Measurements from ENCODE around the gene SNRNP25.
A peak's percentile ranks its signal among the peaks of the same experiment; 100 is the strongest.
"Not testable (repeated sequence)": the region's sequence is repeated elsewhere in the genome, so short reads cannot be mapped to it uniquely, and the experiment has no call there.

The SNRNP25 gene

GRCh38 chr16:42069-42457 is 11.6 kb upstream of the SNRNP25 start:
- Histone ChIP-seq H3K36me3 (ENCODE audit: control insufficient read depth in 5 of 5, insufficient read depth in 5 of 5, low read length in 5 of 5) (peaks cover 4 to 24% (median 15%) of the 10 kb centered on the region in 5 donors), H3K9me3 (ENCODE audit: control insufficient read depth in 5 of 5, low read length in 5 of 5) (no peaks in the 10 kb centered on the region), H3K27ac (ENCODE audit: low read depth, low read length) (no peak overlapping the region), H3K4me1 (ENCODE audit: control insufficient read depth in 5 of 5, insufficient read depth in 5 of 5, low read length in 5 of 5) (peaks cover 0 to 3% (median 0%) of the 10 kb centered on the region in 5 donors), H3K4me3 (ENCODE audit: low read depth in 1 of 5, low read length in 5 of 5) (peak overlapping the region in 2 of 5 donors; percentile 31 to 38), H3K9ac (ENCODE audit: low read length in 5 of 5) (no peak overlapping the region), H3K27me3 (ENCODE audit: control insufficient read depth in 5 of 5, insufficient read depth in 4 of 5, low read length in 5 of 5) (no peaks in the 10 kb centered on the region)

GRCh38 chr16:42691-43090 is 10.9 kb upstream of the SNRNP25 start:
- Histone ChIP-seq H3K36me3 (ENCODE audit: control insufficient read depth in 5 of 5, insufficient read depth in 5 of 5, low read length in 5 of 5) (peaks cover 4 to 28% (median 17%) of the 10 kb centered on the region in 5 donors), H3K9me3 (ENCODE audit: control insufficient read depth in 5 of 5, low read length in 5 of 5) (no peaks in the 10 kb centered on the region), H3K4me1 (ENCODE audit: control insufficient read depth in 5 of 5, insufficient read depth in 5 of 5, low read length in 5 of 5) (peaks cover 0 to 3% (median 0%) of the 10 kb centered on the region in 5 donors), H3K27ac (ENCODE audit: low read depth, low read length) (no peak overlapping the region), H3K4me3 (ENCODE audit: low read depth in 1 of 5, low read length in 5 of 5) (no peak overlapping the region), H3K27me3 (ENCODE audit: control insufficient read depth in 5 of 5, insufficient read depth in 4 of 5, low read length in 5 of 5) (no peaks in the 10 kb centered on the region), H3K9ac (ENCODE audit: low read length in 5 of 5) (no peak overlapping the region)

- no peaks in the 10 kb centered on the region for H3K27me3 ChIP-seq (ENCODE audit: control insufficient read depth in 5 of 5, insufficient read depth in 4 of 5, low read length in 5 of 5)
- H3K4me1 ChIP-seq (ENCODE audit: control insufficient read depth in 5 of 5, insufficient read depth in 5 of 5, low read length in 5 of 5), result peaks cover 0 to 3% (median 0%) of the 10 kb centered on the region in 5 donors
- H3K27ac ChIP-seq (ENCODE audit: low read depth, low read length), result no peak overlapping the region
- peaks cover 4 to 28% (median 17%) of the 10 kb centered on the region in 5 donors for H3K36me3 ChIP-seq (ENCODE audit: control insufficient read depth in 5 of 5, insufficient read depth in 5 of 5, low read length in 5 of 5)
- H3K9ac ChIP-seq (ENCODE audit: low read length in 5 of 5), result no peak overlapping the region
- no peak overlapping the region for H3K4me3 ChIP-seq (ENCODE audit: low read depth in 1 of 5, low read length in 5 of 5)
- no peaks in the 10 kb centered on the region for H3K9me3 ChIP-seq (ENCODE audit: control insufficient read depth in 5 of 5, low read length in 5 of 5)
Measured at GRCh38 chr16:43294-43693, 10.3 kb upstream of the SNRNP25 start.

- no peak overlapping the region for H3K4me3 ChIP-seq (ENCODE audit: low read depth in 1 of 5, low read length in 5 of 5)
- H3K9ac ChIP-seq (ENCODE audit: low read length in 5 of 5), result no peak overlapping the region
- H3K4me1 ChIP-seq (ENCODE audit: control insufficient read depth in 5 of 5, insufficient read depth in 5 of 5, low read length in 5 of 5), result peaks cover 0 to 3% (median 0%) of the 10 kb centered on the region in 5 donors
- peaks cover 4 to 28% (median 17%) of the 10 kb centered on the region in 5 donors for H3K36me3 ChIP-seq (ENCODE audit: control insufficient read depth in 5 of 5, insufficient read depth in 5 of 5, low read length in 5 of 5)
- H3K27ac ChIP-seq (ENCODE audit: low read depth, low read length), result no peak overlapping the region
- H3K27me3 ChIP-seq (ENCODE audit: control insufficient read depth in 5 of 5, insufficient read depth in 4 of 5, low read length in 5 of 5), result no peaks in the 10 kb centered on the region
- no peaks in the 10 kb centered on the region for H3K9me3 ChIP-seq (ENCODE audit: control insufficient read depth in 5 of 5, low read length in 5 of 5)
Measured at GRCh38 chr16:44655-45054, 9.0 kb upstream of the SNRNP25 start.

GRCh38 chr16:45454-45853 is 8.2 kb upstream of the SNRNP25 start:
- no peaks in the 10 kb centered on the region for H3K27me3 ChIP-seq (ENCODE audit: control insufficient read depth in 5 of 5, insufficient read depth in 4 of 5, low read length in 5 of 5)
- peaks cover 4 to 32% (median 17%) of the 10 kb centered on the region in 5 donors for H3K36me3 ChIP-seq (ENCODE audit: control insufficient read depth in 5 of 5, insufficient read depth in 5 of 5, low read length in 5 of 5)
- no peak overlapping the region for H3K27ac ChIP-seq (ENCODE audit: low read depth, low read length)
- peaks cover 0 to 3% (median 0%) of the 10 kb centered on the region in 5 donors for H3K4me1 ChIP-seq (ENCODE audit: control insufficient read depth in 5 of 5, insufficient read depth in 5 of 5, low read length in 5 of 5)
- no peak overlapping the region for H3K9ac ChIP-seq (ENCODE audit: low read length in 5 of 5)
- no peak overlapping the region for H3K4me3 ChIP-seq (ENCODE audit: low read depth in 1 of 5, low read length in 5 of 5)
- no peaks in the 10 kb centered on the region for H3K9me3 ChIP-seq (ENCODE audit: control insufficient read depth in 5 of 5, low read length in 5 of 5)

GRCh38 chr16:46510-46909 is 7.1 kb upstream of the SNRNP25 start:
- H3K27ac ChIP-seq (ENCODE audit: low read depth, low read length); H3K27me3 ChIP-seq (ENCODE audit: control insufficient read depth in 5 of 5, insufficient read depth in 4 of 5, low read length in 5 of 5); H3K9me3 ChIP-seq (ENCODE audit: control insufficient read depth in 5 of 5, low read length in 5 of 5); H3K4me3 ChIP-seq (ENCODE audit: low read depth in 1 of 5, low read length in 5 of 5); H3K9ac ChIP-seq (ENCODE audit: low read length in 5 of 5); H3K4me1 ChIP-seq (ENCODE audit: control insufficient read depth in 5 of 5, insufficient read depth in 5 of 5, low read length in 5 of 5): not testable (repeated sequence)
- peaks cover 4 to 36% (median 17%) of the 10 kb centered on the region in 5 donors for H3K36me3 ChIP-seq (ENCODE audit: control insufficient read depth in 5 of 5, insufficient read depth in 5 of 5, low read length in 5 of 5)

GRCh38 chr16:47234-47633 is 6.4 kb upstream of the SNRNP25 start:
- peaks cover 0 to under 1% (median 0%) of the 10 kb centered on the region in 5 donors for H3K4me1 ChIP-seq (ENCODE audit: control insufficient read depth in 5 of 5, insufficient read depth in 5 of 5, low read length in 5 of 5)
- H3K36me3 ChIP-seq (ENCODE audit: control insufficient read depth in 5 of 5, insufficient read depth in 5 of 5, low read length in 5 of 5), result peaks cover 4 to 36% (median 17%) of the 10 kb centered on the region in 5 donors
- H3K27me3 ChIP-seq (ENCODE audit: control insufficient read depth in 5 of 5, insufficient read depth in 4 of 5, low read length in 5 of 5), result no peaks in the 10 kb centered on the region
- no peak overlapping the region for H3K9ac ChIP-seq (ENCODE audit: low read length in 5 of 5)
- no peak overlapping the region for H3K4me3 ChIP-seq (ENCODE audit: low read depth in 1 of 5, low read length in 5 of 5)
- H3K27ac ChIP-seq (ENCODE audit: low read depth, low read length), result no peak overlapping the region
- no peaks in the 10 kb centered on the region for H3K9me3 ChIP-seq (ENCODE audit: control insufficient read depth in 5 of 5, low read length in 5 of 5)

GRCh38 chr16:50769-51591 is 2.6 kb upstream of the SNRNP25 start:
- Histone ChIP-seq H3K9me3 (ENCODE audit: control insufficient read depth in 5 of 5, low read length in 5 of 5) (no peaks in the 10 kb centered on the region), H3K36me3 (ENCODE audit: control insufficient read depth in 5 of 5, insufficient read depth in 5 of 5, low read length in 5 of 5) (peaks cover 4 to 26% (median 10%) of the 10 kb centered on the region in 5 donors), H3K27me3 (ENCODE audit: control insufficient read depth in 5 of 5, insufficient read depth in 4 of 5, low read length in 5 of 5) (no peaks in the 10 kb centered on the region), H3K27ac (ENCODE audit: low read depth, low read length) (no peak overlapping the region), H3K9ac (ENCODE audit: low read length in 5 of 5) (no peak overlapping the region), H3K4me3 (ENCODE audit: low read depth in 1 of 5, low read length in 5 of 5) (no peak overlapping the region), H3K4me1 (ENCODE audit: control insufficient read depth in 5 of 5, insufficient read depth in 5 of 5, low read length in 5 of 5) (peaks cover 0 to 19% (median 17%) of the 10 kb centered on the region in 5 donors)

GRCh38 chr16:54237-54581 is 581 bp downstream of the SNRNP25 start:
- Histone ChIP-seq H3K27ac (ENCODE audit: low read depth, low read length) (no peak overlapping the region), H3K36me3 (ENCODE audit: control insufficient read depth in 5 of 5, insufficient read depth in 5 of 5, low read length in 5 of 5) (peaks cover 0 to 47% (median 37%) of the 10 kb centered on the region in 5 donors), H3K4me3 (ENCODE audit: low read depth in 1 of 5, low read length in 5 of 5) (peak overlapping the region; percentile 23 to 92 (median 83)), H3K9me3 (ENCODE audit: control insufficient read depth in 5 of 5, low read length in 5 of 5) (no peaks in the 10 kb centered on the region), H3K9ac (ENCODE audit: low read length in 5 of 5) (peak overlapping the region in 4 of 5 donors; percentile 80 to 88 (median 81)), H3K27me3 (ENCODE audit: control insufficient read depth in 5 of 5, insufficient read depth in 4 of 5, low read length in 5 of 5) (no peaks in the 10 kb centered on the region), H3K4me1 (ENCODE audit: control insufficient read depth in 5 of 5, insufficient read depth in 5 of 5, low read length in 5 of 5) (peaks cover 0 to 19% (median 18%) of the 10 kb centered on the region in 5 donors)

- Histone ChIP-seq H3K4me1 (ENCODE audit: control insufficient read depth in 5 of 5, insufficient read depth in 5 of 5, low read length in 5 of 5) (peaks cover 0 to 19% (median 18%) of the 10 kb centered on the region in 5 donors), H3K36me3 (ENCODE audit: control insufficient read depth in 5 of 5, insufficient read depth in 5 of 5, low read length in 5 of 5) (peaks cover 0 to 56% (median 52%) of the 10 kb centered on the region in 5 donors), H3K27me3 (ENCODE audit: control insufficient read depth in 5 of 5, insufficient read depth in 4 of 5, low read length in 5 of 5) (no peaks in the 10 kb centered on the region), H3K9ac (ENCODE audit: low read length in 5 of 5) (no peak overlapping the region), H3K27ac (ENCODE audit: low read depth, low read length) (no peak overlapping the region), H3K4me3 (ENCODE audit: low read depth in 1 of 5, low read length in 5 of 5) (no peak overlapping the region), H3K9me3 (ENCODE audit: control insufficient read depth in 5 of 5, low read length in 5 of 5) (no peaks in the 10 kb centered on the region)
Measured at GRCh38 chr16:55571-56136, 2.0 kb downstream of the SNRNP25 start.

Measured in subcutaneous abdominal adipose tissue (tissue), 5 donors.